HG03060 (cell line): ENCODE measurements around the gene FKBP10.
"Not testable (repeated sequence)": the region's sequence is repeated elsewhere in the genome, so short reads cannot be mapped to it uniquely, and the experiment has no call there.

Experiments used
- ATAC-seq: cut with Tn5 transposase; IDR thresholded peaks from one replicate; pipeline ENCODE4 v1.9.1; 2021; ENCODE audit warnings: low read depth, moderate number of reproducible peaks; ENCODE audit not compliant: unreplicated experiment

FKBP10 gene

GRCh38 chr17:41803049-41804020 is 9.5 kb upstream of the FKBP10 start:
- ATAC-seq = no peak

GRCh38 chr17:41806685-41807445 is 5.9 kb upstream of the FKBP10 start:
- ATAC-seq = no peak

DNA sequence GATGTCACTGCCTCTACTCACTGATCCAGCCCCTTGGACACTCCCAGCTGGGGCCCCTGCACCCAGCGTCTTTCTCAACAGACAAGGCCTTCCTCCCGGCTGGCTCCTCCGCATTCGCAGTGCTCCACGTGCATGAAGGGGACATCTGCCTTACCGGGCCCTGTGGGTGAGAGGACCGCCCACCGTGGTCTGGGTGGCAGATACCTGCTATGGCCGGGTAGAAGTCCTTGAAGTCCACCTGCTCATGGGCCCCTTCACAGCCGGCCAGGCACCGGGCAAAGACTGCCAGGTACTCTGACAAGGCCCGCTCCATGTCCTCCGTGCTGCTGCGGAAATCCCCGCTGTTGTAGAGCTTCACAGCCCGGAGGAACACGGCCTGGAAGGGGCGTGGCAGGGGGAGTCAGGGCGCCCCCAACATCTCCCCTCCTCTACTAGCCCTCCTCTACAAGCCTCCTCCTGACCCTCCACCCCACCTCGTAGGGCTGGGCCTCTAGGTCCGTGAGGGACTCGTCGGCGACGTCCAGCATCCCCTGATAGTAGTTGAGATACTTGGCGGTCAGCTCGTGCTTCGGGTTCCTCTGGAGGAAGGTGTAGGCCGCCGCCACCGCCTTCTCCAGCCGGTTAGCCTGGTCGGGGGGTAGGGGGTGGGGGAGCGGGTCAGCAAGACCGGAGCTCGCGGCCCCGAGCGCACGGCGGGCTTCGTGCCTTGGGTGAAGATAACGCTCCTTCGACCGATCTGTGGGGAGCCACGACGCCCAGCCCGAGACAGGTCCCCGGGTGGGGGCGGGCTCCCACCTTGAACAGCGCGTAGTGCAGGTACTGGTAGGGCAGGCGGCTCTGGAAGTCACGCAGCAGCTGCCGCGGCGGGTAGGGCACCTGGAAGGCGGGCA is 1.9 kb upstream of the FKBP10 start:
- no peak for ATAC-seq

DNA sequence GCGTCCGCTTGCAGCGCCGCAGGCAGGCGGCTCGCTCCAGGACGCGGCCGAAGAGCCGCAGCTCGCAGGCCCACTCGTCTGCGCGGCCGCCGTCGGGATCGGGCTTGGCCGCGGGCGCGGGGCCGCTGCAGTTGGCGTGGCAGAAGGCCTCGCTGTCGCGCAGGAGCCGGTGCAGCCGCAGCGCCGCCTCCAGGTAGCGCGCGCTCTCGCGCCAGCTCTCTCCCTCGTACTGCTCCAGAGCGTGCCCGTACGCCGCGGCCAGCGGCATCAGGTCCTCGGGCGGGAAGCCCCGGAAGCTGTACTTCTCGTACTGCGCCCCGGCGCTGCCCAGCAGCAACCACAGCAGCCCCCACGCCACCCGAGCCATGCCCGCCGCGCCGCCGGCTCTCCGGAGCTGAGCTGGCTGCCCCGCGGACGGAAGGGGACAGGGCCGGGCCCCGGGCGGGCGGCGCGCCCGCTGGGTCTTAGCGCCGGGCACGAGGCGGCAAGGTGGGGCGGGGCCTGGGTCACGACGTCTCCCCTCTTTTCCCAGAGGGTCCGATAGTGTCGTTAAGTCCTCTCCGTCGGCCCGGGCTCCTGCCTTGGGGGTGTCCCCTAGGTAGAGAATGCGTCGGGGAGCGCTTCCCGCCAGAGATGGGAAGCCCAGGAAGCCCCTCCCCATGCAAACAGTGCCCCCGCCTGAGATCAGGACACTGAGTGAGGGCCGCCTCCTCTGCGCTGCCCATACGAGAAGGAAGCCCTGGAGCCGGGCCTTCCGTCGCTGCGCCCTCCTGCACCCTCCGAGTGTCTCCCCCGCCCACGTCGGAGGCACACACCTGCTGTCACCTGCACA is 1.0 kb upstream of the FKBP10 start, which contains the start of gene P3H4:
TSS of gene P3H4 (minus strand) at position 401 of the 832 bp plus-strand sequence. CDS start at position 367, 34 bp downstream.
- no peak for ATAC-seq

DNA sequence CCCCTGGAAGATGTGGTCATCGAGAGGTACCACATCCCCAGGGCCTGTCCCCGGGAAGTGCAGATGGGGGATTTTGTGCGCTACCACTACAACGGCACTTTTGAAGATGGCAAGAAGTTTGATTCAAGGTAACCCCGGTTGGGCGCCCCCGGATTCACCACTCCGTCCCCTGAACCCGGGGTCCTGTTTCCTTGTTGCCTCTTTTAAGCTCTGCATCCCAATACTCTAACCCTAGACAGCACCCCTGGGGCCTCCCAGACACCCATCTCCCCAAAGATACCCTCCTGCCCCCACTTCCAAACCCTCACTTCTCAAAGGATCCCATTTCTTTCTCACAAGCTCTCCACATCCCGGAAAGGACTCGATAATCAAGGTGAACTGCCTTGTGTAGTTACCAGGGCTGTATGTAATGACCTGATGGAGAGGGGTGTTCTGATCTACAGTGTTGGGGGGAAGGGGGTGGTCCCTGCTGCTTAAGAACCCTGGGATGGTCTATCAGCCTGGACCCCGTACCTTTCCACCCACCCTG is 412 bp downstream of the FKBP10 start:
- ATAC-seq = no peak

GRCh38 chr17:41813699-41814124 is 908 bp downstream of the FKBP10 start:
- ATAC-seq = no peak

GRCh38 chr17:41814195-41814594 is 1.4 kb downstream of the FKBP10 start:
- ATAC-seq = no peak

- no peak for ATAC-seq
Observed at GRCh38 chr17:41816637-41817320, 4.0 kb downstream of the FKBP10 start.

- ATAC-seq = no peak
Observed at GRCh38 chr17:41818024-41818423, 5.2 kb downstream of the FKBP10 start.

DNA sequence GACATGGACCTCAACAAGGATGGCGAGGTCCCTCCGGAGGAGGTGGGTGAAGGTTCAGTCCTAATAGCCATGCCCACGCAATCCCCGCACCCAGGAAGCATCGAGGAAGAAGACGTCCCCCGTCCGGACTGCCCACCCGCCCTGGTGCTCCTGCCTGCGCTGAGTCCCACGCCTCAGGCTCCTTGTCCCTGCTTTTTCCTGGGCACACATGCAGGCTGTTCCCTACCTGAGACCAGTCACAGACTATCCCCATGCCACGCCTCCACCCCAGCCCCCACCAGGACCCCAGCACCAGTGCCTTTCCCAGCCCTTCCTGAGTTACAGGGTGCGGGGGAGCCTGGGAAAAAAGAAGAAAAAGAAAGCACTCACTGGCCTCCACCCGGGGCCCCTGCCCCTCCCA is 9.0 kb downstream of the FKBP10 start:
- ATAC-seq = no peak

DNA sequence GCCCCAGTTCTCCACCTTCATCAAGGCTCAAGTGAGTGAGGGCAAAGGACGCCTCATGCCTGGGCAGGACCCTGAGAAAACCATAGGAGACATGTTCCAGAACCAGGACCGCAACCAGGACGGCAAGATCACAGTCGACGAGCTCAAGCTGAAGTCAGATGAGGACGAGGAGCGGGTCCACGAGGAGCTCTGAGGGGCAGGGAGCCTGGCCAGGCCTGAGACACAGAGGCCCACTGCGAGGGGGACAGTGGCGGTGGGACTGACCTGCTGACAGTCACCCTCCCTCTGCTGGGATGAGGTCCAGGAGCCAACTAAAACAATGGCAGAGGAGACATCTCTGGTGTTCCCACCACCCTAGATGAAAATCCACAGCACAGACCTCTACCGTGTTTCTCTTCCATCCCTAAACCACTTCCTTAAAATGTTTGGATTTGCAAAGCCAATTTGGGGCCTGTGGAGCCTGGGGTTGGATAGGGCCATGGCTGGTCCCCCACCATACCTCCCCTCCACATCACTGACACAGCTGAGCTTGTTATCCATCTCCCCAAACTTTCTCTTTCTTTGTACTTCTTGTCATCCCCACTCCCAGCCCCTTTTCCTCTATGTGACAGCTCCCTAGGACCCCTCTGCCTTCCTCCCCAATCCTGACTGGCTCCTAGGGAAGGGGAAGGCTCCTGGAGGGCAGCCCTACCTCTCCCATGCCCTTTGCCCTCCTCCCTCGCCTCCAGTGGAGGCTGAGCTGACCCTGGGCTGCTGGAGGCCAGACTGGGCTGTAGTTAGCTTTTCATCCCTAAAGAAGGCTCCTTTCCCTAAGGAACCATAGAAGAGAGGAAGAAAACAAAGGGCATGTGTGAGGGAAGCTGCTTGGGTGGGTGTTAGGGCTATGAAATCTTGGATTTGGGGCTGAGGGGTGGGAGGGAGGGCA is 9.7 kb downstream of the FKBP10 start:
- no peak for ATAC-seq

GRCh38 chr17:41823141-41823524 is 10.3 kb downstream of the FKBP10 start:
- ATAC-seq = no peak

DNA sequence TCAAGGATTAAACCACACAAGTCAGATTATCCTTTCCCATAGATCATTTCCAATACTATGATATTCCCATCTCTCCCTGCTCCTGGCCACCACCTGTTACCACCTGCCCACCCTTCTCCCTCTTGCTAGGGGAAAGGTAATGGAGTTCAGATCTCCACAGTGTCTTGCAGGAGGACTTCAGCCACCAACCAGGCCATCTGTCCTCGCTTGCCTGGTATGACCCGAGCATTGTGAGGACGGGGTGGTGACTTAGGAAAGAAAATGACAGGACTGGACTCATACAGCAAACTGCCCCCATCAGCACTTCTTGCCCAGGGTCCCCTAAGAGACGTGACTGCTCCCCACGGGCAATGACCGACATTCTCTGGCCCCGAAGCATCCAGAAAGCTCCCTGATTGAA is 10.8 kb downstream of the FKBP10 start:
- no peak for ATAC-seq

GRCh38 chr17:41824086-41824485 is 11.3 kb downstream of the FKBP10 start:
- ATAC-seq = no peak

GRCh38 chr17:41825175-41825845 is 12.5 kb downstream of the FKBP10 start:
- ATAC-seq = no peak

- not testable (repeated sequence) for ATAC-seq
Observed at GRCh38 chr17:41829961-41830360, 17.2 kb downstream of the FKBP10 start.

DNA sequence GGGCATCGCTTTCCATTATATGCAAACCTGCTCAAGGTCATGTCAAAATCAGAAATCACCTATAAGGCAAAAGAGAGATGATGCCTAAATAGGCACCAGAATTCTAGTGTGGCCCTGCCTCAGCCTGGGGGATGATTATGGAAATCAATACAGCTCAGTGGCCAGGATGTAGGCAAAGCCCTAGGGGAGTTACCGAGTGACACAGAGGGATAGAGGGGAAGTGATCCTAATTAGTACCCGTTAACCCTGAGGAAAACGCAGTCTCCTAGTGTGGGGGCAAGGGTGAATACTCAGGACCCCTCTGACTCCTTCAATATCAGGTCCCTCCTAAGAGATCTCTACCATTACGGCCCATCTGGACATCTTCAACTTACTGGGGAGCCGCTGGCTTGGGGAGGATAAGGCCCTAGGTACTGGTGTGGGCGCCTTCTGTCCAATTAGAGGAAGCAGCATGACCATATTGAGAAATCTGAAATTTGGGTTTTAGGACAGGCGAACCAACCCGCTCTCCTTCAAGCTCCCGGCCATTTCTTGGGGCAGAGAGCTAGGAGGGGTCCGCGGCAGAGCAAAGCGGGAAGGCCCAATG is 22.5 kb downstream of the FKBP10 start:
- no peak for ATAC-seq
